SIG-M5 (cell line): ENCODE results near the gene PLD1.
A peak's percentile ranks its signal among the peaks of the same experiment; 100 is the strongest.
"Not testable (repeated sequence)": the region's sequence is repeated elsewhere in the genome, so short reads cannot be mapped to it uniquely, and the experiment has no call there.

Source experiments
- DNase-seq: peaks from one replicate; lab custom pipeline; 2025; lab: John Stamatoyannopoulos, UW

PLD1 gene

GRCh38 chr3:171814662-171815061 is 4.4 kb upstream of the PLD1 start:
- not testable (repeated sequence) for DNase-seq

- DNase-seq = peak; percentile 94
These were observed 3.7 kb upstream of the PLD1 start for GRCh38 chr3:171813897-171814460.

- DNase-seq = no peak
These were observed 3.1 kb upstream of the PLD1 start for GRCh38 chr3:171813278-171813896.

- no peak for DNase-seq
These were observed 2.5 kb upstream of the PLD1 start for GRCh38 chr3:171812811-171813210.

- DNase-seq = no peak
These were observed 1.6 kb upstream of the PLD1 start for GRCh38 chr3:171811913-171812335.

- DNase-seq = peak; percentile 84
These were observed 1.1 kb upstream of the PLD1 start for GRCh38 chr3:171811295-171811912.

GRCh38 chr3:171810629-171811294 is 479 bp upstream of the PLD1 start:
- no peak for DNase-seq

- DNase-seq = peak; percentile 23
These were observed 747 bp downstream of the PLD1 start for GRCh38 chr3:171809611-171809860.

GRCh38 chr3:171807806-171808205 is 2.5 kb downstream of the PLD1 start:
- DNase-seq = no peak

- no peak for DNase-seq
These were observed 3.1 kb downstream of the PLD1 start for GRCh38 chr3:171807129-171807675.

GRCh38 chr3:171806200-171807128 is 3.8 kb downstream of the PLD1 start:
- no peak for DNase-seq

GRCh38 chr3:171805687-171806086 is 4.6 kb downstream of the PLD1 start:
- no peak for DNase-seq

GRCh38 chr3:171804618-171805389 is 5.5 kb downstream of the PLD1 start:
- no peak for DNase-seq

GRCh38 chr3:171803044-171803443 is 7.2 kb downstream of the PLD1 start:
- no peak for DNase-seq

GRCh38 chr3:171802590-171802956 is 7.7 kb downstream of the PLD1 start:
- no peak for DNase-seq

- DNase-seq = no peak
These were observed 8.3 kb downstream of the PLD1 start for GRCh38 chr3:171801738-171802589.

- DNase-seq = no peak
These were observed 10.8 kb downstream of the PLD1 start for GRCh38 chr3:171799501-171799900.

GRCh38 chr3:171797873-171798272 is 12.4 kb downstream of the PLD1 start:
- no peak for DNase-seq

- no peak for DNase-seq
These were observed 13.0 kb downstream of the PLD1 start for GRCh38 chr3:171797265-171797679.

- DNase-seq = no peak
These were observed 13.5 kb downstream of the PLD1 start for GRCh38 chr3:171796625-171797264.
